CD4-positive, alpha-beta T cell treated with Interleukin-15 for 1 hour (primary cell): ENCODE results near the gene PRRT2.
A peak's percentile ranks its signal among the peaks of the same experiment; 100 is the strongest.
"Not testable (repeated sequence)": the region's sequence is repeated elsewhere in the genome, so short reads cannot be mapped to it uniquely, and the experiment has no call there.

Experiments
- DNase-seq: peaks from one replicate; pipeline ENCODE4 v3.0.0-alpha.2; 2020

PRRT2 gene

DNA sequence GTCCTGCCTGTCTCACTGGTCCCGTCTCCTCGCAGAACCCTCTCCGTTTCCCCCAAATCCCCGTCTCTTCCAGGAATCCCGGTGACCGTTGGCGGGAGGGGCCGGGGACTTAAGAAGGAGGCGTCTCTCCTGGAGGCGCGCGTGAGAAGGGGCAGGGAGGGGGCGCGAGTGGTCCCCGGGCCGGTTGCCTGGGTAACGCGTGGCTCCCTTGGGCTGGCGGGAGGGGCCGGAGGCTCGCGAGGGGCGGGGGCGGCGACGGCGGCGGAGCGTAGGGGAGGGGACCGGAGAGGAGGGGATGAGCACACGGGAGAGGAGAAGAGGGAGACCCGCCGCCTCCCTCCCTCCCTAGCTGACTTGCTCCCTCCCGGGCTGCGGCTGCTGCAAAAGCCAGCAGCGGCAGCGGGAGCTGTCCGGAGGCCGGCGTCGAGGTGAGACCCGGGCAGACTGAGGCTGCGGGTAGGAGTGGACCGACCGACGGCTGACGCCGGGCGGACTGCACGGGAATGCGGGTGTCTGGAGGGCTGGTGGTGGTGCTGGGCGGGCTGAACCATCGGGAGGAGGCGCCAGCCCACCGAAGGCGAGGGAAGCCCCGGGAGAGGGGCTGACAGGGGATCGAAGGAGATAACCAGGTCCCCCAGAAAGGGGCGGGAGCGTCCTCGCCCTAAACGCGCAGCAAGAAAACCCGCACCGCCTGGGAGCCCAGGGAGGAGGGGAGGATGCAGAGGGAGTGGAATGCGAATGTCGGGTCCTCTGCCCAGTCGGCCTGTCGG, at the start of gene PRRT2:
Gene PRRT2 (plus strand): TSS at position 298 of the 770 bp plus-strand sequence. CDS start 862 bp downstream, outside the sequence.
- peak; percentile 46 for DNase-seq

DNA sequence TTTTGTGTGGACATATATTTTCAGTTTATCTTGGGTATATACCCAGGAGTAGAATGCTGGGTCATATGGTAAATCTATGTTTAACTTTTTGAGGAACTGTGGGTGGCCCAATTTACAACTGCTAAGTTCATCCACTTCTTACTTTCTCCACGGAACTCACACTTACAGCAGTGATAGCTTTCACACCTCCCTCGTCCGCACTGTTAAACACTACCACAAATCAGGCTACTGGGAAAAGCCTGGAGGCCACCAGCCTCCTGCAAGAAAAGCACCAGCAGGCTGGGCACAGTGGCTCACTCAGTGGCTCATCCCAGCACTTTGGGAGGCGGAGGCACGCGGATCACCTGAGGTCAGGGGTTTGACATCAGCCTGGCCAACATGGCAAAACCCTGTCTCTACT, 48.7 kb upstream of the PRRT2 start:
- DNase-seq = no peak

GRCh38 chr16:29765167-29766032, 46.6 kb upstream of the PRRT2 start:
- DNase-seq = no peak

- DNase-seq = no peak
These were observed 45.4 kb upstream of the PRRT2 start for GRCh38 chr16:29766571-29766970.

DNA sequence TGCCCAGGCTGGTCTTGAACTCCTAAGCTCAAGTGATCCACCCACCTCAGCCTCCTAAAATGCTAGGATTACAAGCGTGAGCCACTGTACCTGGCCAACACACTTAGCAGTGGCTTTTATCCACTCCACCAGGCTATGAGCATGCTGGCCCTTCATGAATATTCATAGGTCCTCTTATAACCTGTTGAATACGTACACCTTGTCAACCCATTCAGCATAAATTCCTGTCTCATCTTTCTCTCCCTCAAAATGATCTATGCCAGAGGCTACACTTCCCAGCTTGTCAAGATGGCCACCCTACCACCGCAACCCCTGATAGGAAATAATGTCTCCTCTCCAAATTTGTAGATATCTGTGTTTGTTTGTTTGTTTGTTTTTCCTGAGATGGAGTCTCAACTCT, 44.9 kb upstream of the PRRT2 start:
- DNase-seq = no peak

GRCh38 chr16:29769507-29769906, 42.5 kb upstream of the PRRT2 start:
- DNase-seq = no peak

DNA sequence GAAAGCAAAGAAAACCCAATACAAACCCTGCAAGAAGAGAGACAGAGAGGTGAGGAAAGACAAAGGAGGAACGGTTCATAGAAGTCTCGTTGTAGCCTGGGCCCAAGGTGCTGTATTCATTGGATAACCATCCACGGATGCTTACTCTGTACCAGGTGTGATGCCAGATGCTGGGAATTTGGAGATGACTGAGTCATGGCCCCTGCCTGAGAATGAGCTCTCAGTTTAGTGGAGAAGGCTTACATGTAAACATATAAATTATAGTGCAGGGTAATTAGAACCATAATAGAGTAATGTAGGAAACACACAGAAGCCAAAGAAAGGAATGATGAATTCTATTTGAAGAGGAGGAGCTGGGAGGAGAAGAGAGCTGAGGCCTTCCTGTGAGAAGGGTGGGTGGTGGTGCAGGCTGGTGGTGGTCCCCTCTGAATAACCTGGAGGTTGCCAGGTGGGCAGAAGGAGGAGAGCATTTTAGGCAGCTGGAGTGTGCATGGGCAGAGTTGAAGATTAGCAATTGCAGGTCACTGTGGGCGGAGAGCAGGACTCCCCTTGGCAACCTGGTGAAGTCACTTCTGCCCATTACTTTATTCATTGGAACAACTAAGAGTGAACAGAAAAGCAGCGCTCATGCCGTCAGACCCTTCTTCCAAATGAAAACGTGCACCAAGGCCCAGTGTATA, 41.6 kb upstream of the PRRT2 start:
- DNase-seq = no peak

DNA sequence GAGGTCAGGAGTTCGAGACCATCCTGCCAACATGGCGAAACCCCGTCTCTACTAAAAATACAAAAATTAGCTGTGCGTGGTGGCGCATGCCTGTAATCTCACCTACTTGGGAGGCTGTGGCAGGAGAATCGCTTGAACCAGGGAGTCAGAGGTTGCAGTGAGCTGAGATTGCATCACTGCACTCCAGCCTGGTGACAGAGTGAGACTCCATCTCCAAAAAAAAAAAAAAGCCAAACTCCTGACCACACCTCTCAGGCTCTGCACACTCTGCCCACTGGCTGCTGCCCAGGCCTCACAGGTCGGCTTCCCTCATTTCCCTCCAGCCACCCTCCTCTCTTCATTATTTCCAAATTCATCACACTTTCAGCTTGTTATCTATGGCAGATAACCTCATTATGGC, 39.7 kb upstream of the PRRT2 start:
- DNase-seq = not testable (repeated sequence)

DNA sequence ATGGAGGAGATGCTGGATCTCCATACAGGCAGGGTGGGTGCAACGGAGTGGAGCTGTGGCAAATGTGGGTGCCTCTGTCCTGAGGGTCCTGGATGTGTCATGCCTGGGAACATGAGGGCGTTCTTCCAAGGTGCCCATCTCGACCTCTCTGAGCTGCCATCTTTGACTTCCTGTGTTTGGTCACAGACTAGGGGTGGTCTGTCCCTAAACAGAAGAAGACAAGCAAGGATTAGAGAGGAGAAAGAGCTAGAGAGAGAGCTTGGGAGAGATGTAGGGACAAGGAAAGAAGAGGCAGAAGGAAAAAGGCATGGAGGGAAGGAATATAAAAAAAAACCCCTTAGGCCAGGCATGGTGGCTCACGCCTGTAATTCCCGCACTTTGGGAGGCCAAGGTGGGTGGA, 37.3 kb upstream of the PRRT2 start:
- no peak for DNase-seq

DNA sequence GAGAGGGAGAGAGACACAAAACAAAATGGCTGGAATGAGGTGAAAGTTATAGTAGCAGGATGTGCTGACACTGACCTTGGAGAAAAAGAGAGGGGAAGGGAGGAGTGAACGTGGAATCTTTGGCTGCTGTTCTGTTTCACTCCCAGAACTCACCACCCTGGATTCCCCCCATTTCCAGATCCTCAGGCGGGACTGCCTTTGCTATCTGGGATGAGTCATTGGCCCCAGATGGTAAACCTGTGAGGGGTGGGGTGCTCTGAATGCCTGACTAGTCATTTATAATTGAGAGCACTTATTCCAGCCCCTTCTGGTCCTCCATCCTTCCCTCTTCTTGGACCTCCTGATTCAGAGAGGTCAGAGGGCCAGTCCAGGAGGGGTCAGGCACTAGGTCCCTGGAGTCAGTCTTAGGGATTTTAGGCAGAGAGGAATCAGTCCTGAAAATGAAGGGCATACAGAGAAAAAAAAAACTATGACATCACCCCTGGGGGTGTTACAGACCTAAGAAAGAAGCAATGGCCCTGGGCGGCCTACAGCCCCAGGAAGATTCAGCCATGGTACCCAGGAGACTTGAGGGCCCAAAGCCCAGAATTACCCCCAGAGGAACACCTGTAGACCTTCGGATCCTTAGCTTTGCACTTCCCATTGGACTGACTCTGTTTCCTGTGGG, 36.1 kb upstream of the PRRT2 start:
- no peak for DNase-seq

- DNase-seq = no peak
These were observed 34.2 kb upstream of the PRRT2 start, which contains the start of gene ZG16 for GRCh38 chr16:29777576-29778350. ZG16 (plus strand) TSS chr16:29778256; CDS start chr16:29779267, 1,011 bp downstream.

GRCh38 chr16:29779474-29779873, 32.5 kb upstream of the PRRT2 start:
- DNase-seq = no peak

DNA sequence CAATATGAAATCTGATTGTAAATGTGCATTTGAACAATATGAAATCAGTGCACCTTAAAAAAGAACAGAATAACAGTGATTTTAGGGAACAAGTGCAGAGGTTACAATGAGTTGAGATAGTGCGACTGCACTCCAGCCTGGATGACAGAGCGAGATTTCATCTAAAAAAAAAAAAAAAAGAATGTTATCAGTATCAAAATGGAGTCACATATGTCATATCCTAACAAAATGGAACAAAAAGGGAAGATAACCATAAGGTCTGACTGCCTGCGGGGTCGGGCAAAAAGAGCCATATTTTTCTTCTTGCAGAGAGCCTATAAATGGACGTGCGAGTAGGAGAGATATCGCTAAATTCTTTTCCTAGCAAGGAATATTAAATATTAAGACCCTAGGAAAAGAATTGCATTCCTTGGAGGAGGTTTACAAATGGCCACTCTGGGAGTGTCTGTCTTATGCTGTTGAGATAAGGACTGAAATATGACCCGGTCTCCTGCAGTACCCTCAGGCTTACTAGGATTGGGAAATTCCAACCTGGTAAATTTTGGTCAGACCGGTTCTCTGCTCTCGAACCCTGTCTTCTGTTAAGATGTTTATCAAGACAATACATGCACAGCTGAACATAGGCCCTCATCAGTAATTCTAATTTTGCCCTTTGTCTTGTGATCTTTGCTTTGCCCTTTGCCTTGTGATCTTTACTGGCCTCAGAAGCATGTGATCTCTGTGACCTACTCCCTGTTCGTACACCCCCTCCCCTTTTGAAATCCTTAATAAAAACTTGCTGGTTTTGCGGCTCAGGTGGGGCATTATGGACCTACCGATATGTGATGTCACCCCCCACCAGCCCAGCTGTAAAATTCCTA, 28.7 kb upstream of the PRRT2 start:
- not testable (repeated sequence) for DNase-seq

- no peak for DNase-seq
These were observed 27.8 kb upstream of the PRRT2 start for GRCh38 chr16:29784157-29784556.

GRCh38 chr16:29784901-29785500, 27.0 kb upstream of the PRRT2 start:
- peak; percentile 78 for DNase-seq

- not testable (repeated sequence) for DNase-seq
These were observed 24.8 kb upstream of the PRRT2 start for GRCh38 chr16:29787155-29787554.

GRCh38 chr16:29789775-29790182, 22.2 kb upstream of the PRRT2 start:
- no peak for DNase-seq

DNA sequence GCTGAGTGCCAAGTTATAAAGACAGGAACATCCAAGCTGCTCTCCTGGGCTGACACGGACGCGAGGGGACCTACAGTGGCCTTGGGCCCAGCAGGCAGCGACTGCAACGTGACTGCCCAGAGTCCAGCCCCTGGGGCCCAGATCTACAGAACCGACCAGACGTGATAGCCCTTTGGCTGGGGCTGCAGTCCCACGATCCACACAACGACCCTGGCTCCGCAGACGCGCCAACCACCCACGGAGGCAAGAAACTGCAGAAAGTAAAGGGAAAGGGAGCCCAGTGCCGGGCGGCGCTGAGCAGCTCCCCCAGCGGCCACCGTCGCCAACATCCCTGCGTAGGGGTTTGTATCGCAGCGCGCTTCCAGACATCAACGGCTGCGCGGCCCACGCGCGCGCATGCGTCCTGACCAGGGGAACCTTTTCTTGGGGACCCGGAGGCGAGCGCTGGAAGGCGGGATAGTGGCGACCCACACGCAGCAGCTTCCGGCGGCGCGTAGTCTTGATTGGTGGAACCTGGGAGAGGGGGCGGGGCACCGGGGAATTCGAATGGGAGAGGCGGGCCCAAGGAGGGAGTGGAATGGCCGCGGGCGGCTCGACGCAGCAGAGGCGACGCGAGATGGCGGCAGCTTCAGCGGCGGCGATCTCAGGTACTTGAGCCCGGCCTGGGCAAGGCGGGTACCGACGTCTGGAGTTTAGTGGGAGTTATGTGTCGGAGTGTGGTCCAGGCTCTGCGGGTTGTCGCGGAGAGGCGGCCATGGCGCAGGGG, 21.6 kb upstream of the PRRT2 start, which contains the start of gene KIF22:
Gene KIF22 (plus strand): TSS at position 569 of the 766 bp plus-strand sequence. CDS start 9 bp downstream, at position 578.
- DNase-seq = peak; percentile 98
